Measurements from ENCODE around the gene RAB34. TPM values are rescaled to one million over a fixed set of nuclear protein-coding genes. Genes with fewer than 3 reads are reported as not detected.

Gene RAB34
- total RNA-seq, 1 experiment from 2014 or later: 189 TPM

DNA sequence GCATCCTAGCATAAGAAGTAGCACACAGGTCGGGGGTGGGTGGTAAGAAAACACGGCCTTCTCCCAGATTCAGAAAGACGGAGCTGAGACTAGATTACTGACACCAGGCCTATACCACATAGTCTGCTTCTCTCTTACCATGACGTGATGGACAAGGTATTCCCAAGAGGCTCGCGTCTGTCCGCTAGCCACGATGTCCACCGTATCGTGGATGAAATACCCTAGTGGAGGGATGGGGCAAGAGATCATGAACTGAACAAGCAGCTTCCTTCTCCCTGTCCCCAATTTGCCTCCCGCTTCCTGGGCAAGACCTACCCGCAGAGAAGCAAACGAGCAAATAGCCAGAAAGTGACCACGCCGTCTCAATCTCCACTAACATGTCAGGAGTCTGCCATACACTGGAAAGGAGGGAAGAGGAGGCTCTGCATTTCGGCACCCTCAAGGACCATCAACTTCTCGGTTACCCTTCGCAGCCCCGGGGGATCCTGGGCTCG, 7.5 kb upstream of the RAB34 start:
- Mint-ChIP-seq H3K27me3 (ENCODE audit: low read depth) (no peaks in the 10 kb centered on the region; the same call in 1 of the 2 replicates), H3K27ac (peak overlapping the region; percentile 95 to 100 (median 99)), H3K4me3 (peak overlapping the region; percentile 95 to 96), H3K4me1 (peaks cover 34 to 54% of the 10 kb centered on the region in 2 experiments), H3K9me3 (no peaks in the 10 kb centered on the region; a peak in 2 of 5 replicates), H3K36me3 (ENCODE audit: insufficient read depth in 1 of 3, low read depth in 3 of 3) (peaks cover 40 to 51% (median 44%) of the 10 kb centered on the region in 3 experiments)
- Histone ChIP-seq H3K23me2 (ENCODE audit: insufficient read length, low read depth, low read length, poor library complexity, severe bottlenecking) (peaks cover 24% of the 10 kb centered on the region), H2AFZ (ENCODE audit: low read length) (no peak overlapping the region), H3K56ac (ENCODE audit: insufficient read length, low read depth, low read length) (no peak overlapping the region), H2BK5ac (ENCODE audit: insufficient read length, low read length) (no peak overlapping the region), H4K91ac (ENCODE audit: insufficient read length, low read depth, low read length) (no peak overlapping the region), H3T11ph (ENCODE audit: low read length) (no peak overlapping the region), H2BK12ac (ENCODE audit: insufficient read length, low read depth, low read length) (no peak overlapping the region), H3K79me1 (ENCODE audit: insufficient read depth, low read depth, low read length, poor library complexity, severe bottlenecking) (peaks cover 3% of the 10 kb centered on the region), H3K27me3 (ENCODE audit: insufficient read depth, low read length) (no peaks in the 10 kb centered on the region), H3K4me2 (ENCODE audit: insufficient read depth, insufficient read length, low read length) (peak overlapping the region; percentile 79), H3K23ac (ENCODE audit: insufficient read length, low read depth, low read length) (no peak overlapping the region), H4K20me1 (ENCODE audit: control insufficient read depth, insufficient read depth, insufficient read length) (no peaks in the 10 kb centered on the region), H3K9ac (ENCODE audit: extremely low read depth, insufficient read length, low read length) (peak overlapping the region; percentile 92), H3K4ac (ENCODE audit: low read depth, low read length) (no peak overlapping the region), H2AK5ac (ENCODE audit: insufficient read length, low read length) (no peak overlapping the region), H4K8ac (replicated peaks; ENCODE audit: insufficient read length, low read depth, low read length) (no peak overlapping the region), H4K5ac (ENCODE audit: insufficient read length, low read depth, low read length) (no peak overlapping the region), H2BK15ac (ENCODE audit: low read depth, low read length) (no peak overlapping the region), H3K9me3 (ENCODE audit: control insufficient read depth, low read depth, low read length) (no peaks in the 10 kb centered on the region), H2BK120ac (ENCODE audit: low read depth, low read length, poor library complexity, severe bottlenecking) (no peak overlapping the region), H3K4me1 (ENCODE audit: insufficient read depth, low read length) (0 out of 2 replicates have a peak, but pooled peaks cover 7% of the 10 kb centered on the region), H3K14ac (ENCODE audit: insufficient read depth, low read length) (peak overlapping the region; percentile 23), H3K27ac (ENCODE audit: insufficient read length, low read depth, low read length) (peak overlapping the region; percentile 29), H3K79me2 (ENCODE audit: insufficient read depth, low read length) (peaks cover 12% of the 10 kb centered on the region; the same call in 1 of the 2 replicates), H3K18ac (ENCODE audit: insufficient read length, low read depth, low read length) (peak overlapping the region; percentile 16), H2BK20ac (ENCODE audit: low read depth, low read length, poor library complexity, severe bottlenecking) (no peak overlapping the region)
- DNase-seq: peak; percentile 68
- WGBS (ENCODE audit: extremely low coverage, insufficient read length, low lambda C conversion rate): no CpG with 5 or more reads among the region's 20 CpGs
- TF ChIP-seq, protein P1, sequence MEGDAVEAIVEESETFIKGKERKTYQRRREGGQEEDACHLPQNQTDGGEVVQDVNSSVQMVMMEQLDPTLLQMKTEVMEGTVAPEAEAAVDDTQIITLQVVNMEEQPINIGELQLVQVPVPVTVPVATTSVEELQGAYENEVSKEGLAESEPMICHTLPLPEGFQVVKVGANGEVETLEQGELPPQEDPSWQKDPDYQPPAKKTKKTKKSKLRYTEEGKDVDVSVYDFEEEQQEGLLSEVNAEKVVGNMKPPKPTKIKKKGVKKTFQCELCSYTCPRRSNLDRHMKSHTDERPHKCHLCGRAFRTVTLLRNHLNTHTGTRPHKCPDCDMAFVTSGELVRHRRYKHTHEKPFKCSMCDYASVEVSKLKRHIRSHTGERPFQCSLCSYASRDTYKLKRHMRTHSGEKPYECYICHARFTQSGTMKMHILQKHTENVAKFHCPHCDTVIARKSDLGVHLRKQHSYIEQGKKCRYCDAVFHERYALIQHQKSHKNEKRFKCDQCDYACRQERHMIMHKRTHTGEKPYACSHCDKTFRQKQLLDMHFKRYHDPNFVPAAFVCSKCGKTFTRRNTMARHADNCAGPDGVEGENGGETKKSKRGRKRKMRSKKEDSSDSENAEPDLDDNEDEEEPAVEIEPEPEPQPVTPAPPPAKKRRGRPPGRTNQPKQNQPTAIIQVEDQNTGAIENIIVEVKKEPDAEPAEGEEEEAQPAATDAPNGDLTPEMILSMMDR (conservative IDR thresholded peaks at IDR 0.05): peak; percentile 23; the same call in 2 of the 3 replicates

All from H9 (cell line).